Suprapubic skin (tissue), 4 donors: ENCODE data around the gene RTN4IP1.

Experiments
- POLR2A ChIP-seq, 2 donors: fragments of 450-650 bp; IDR thresholded peaks; one replicate each; pipeline ENCODE4 v1.6.1; 2017; ENCODE audit warnings: antibody characterized with exemption in 2 of 2, mild to moderate bottlenecking in 2 of 2, moderate library complexity in 2 of 2
- POLR2AphosphoS5 ChIP-seq, 3 donors: sonication (generic); formaldehyde crosslinking; IDR thresholded peaks; one replicate each; pipeline ENCODE4 v1.6.1; 2017; ENCODE audit warnings: antibody characterized with exemption in 3 of 3

- TF ChIP-seq POLR2A (IDR thresholded peaks at IDR 0.05) (no peak), POLR2AphosphoS5 (IDR thresholded peaks at IDR 0.05) (no peak)
These were observed 96.2 kb downstream of the RTN4IP1 start for GRCh38 chr6:106533054-106533453.
